Hepatocyte (in vitro differentiated cells): Measurements from ENCODE around the gene ATXN3. TPM values are rescaled to one million over a fixed set of nuclear protein-coding genes. Genes with fewer than 3 reads are reported as not detected.

Source experiments
- DNase-seq: peaks from one replicate; pipeline ENCODE4 v3.0.0-alpha.2; 2016; ENCODE audit warnings: low spot score
- H2AFZ ChIP-seq: fragments of 200-600 bp; sonication (generic); 2 replicates; pipeline ENCODE4 v1.6.0; 2016; ENCODE audit warnings: antibody characterized with exemption, mild to moderate bottlenecking
- H3K27ac ChIP-seq: fragments of 200-600 bp; sonication (generic); 2 replicates; pipeline ENCODE4 v1.5.1; 2016; ENCODE audit warnings: mild to moderate bottlenecking
- H3K27me3 ChIP-seq: fragments of 200-600 bp; sonication (generic); 2 replicates; pipeline ENCODE4 v1.6.1; 2016
- H3K36me3 ChIP-seq: fragments of 200-600 bp; sonication (generic); replicated peaks from 2 replicates; pipeline ENCODE4 v1.5.1; 2016; ENCODE audit warnings: low read depth; ENCODE audit not compliant: insufficient read depth
- H3K4me1 ChIP-seq: fragments of 200-600 bp; sonication (generic); 2 replicates; pipeline ENCODE4 v1.5.1; 2016; ENCODE audit warnings: mild to moderate bottlenecking, moderate library complexity; ENCODE audit not compliant: insufficient read depth
- H3K4me2 ChIP-seq: fragments of 200-600 bp; sonication (generic); 2 replicates; pipeline ENCODE4 v1.6.0; 2016
- H3K4me3 ChIP-seq: fragments of 200-600 bp; sonication (generic); 2 replicates; pipeline ENCODE4 v1.5.1; 2016; ENCODE audit warnings: mild to moderate bottlenecking
- H3K79me2 ChIP-seq: fragments of 200-600 bp; sonication (generic); 2 replicates; pipeline ENCODE4 v1.6.0; 2017; ENCODE audit warnings: mild to moderate bottlenecking
- H3K9me2 ChIP-seq: fragments of 200-600 bp; sonication (generic); replicated peaks from 2 replicates; pipeline ENCODE4 v1.6.0; 2017; ENCODE audit warnings: mild to moderate bottlenecking; ENCODE audit not compliant: insufficient read depth
- H3K9me3 ChIP-seq: fragments of 200-600 bp; sonication (generic); 2 replicates; pipeline ENCODE4 v1.5.1; 2016; ENCODE audit warnings: low read depth, mild to moderate bottlenecking
- H4K20me1 ChIP-seq: fragments of 200-600 bp; sonication (generic); 2 replicates; pipeline ENCODE4 v1.6.0; 2016; ENCODE audit warnings: mild to moderate bottlenecking; ENCODE audit not compliant: insufficient read depth, poor library complexity, severe bottlenecking
- CTCF ChIP-seq: fragments of 200-600 bp; sonication (generic); IDR thresholded peaks from 2 replicates; pipeline ENCODE4 v1.5.1; 2016; ENCODE audit warnings: antibody characterized with exemption, mild to moderate bottlenecking; ENCODE audit not compliant: poor library complexity
- EZH2 ChIP-seq: fragments of 200-600 bp; sonication (generic); IDR thresholded peaks from 2 replicates; pipeline ENCODE4 v1.6.1; 2016; ENCODE audit warnings: antibody characterized with exemption, mild to moderate bottlenecking, borderline replicate concordance
- EZH2phosphoT487 ChIP-seq: fragments of 200-600 bp; sonication (generic); IDR thresholded peaks from one replicate; pipeline ENCODE4 v1.6.1; 2018; ENCODE audit warnings: antibody characterized with exemption, mild to moderate bottlenecking, low read depth, moderate library complexity; ENCODE audit not compliant: unreplicated experiment, severe bottlenecking
- WGBS: methylation state at CpG from one replicate; pipeline ENCODE4 v1.1.6; 2016; ENCODE audit warnings: low lambda C conversion rate; ENCODE audit errors: missing lambda C conversion rate; 5-methylcytosine and 5-hydroxymethylcytosine counted together
- polyA plus RNA-seq: library from polyadenylated mRNA; unstranded; fragments of >200 nt; fragmentation: Nextera tagmentation; extraction: Ambion mirVana; gene quantifications from 2 replicates; pipeline ENCODE4 v1.2.1, GENCODE V29; 2016
- total RNA-seq: library from RNA; depleted of rRNA; stranded (reverse); fragments of >200 nt; gene quantifications from 2 replicates; pipeline ENCODE4 v1.2.3, GENCODE V29; 2014

Gene ATXN3
- total and polyA plus RNA-seq, 2 experiments from 2014 or later = 15.3 to 19.7 TPM

GRCh38 chr14:92093320-92093719, 13.1 kb downstream of the ATXN3 start:
- Histone ChIP-seq H3K79me2 (peaks cover 13% of the 10 kb centered on the region), H2AFZ (no peak overlapping the region), H3K27me3 (no peaks in the 10 kb centered on the region), H3K4me1 (no peaks in the 10 kb centered on the region), H3K36me3 (no peaks in the 10 kb centered on the region), H3K27ac (no peak overlapping the region), H3K9me3 (no peaks in the 10 kb centered on the region), H3K4me2 (no peak overlapping the region), H3K9me2 (no peaks in the 10 kb centered on the region), H3K4me3 (no peak overlapping the region), H4K20me1 (peaks cover 4% of the 10 kb centered on the region)
- 68% methylated on average over 1 of the region's 1 CpG for WGBS
- TF ChIP-seq CTCF = no peak
- no peak for TF ChIP-seq EZH2
- TF ChIP-seq EZH2phosphoT487 = no peak
- no peak for DNase-seq

- no peak overlapping the region for H3K4me2 ChIP-seq
- no peaks in the 10 kb centered on the region for H3K79me2 ChIP-seq
- H3K4me1 ChIP-seq = no peaks in the 10 kb centered on the region
- H3K27ac ChIP-seq = no peak overlapping the region
- H3K4me3 ChIP-seq = no peak overlapping the region
- no peaks in the 10 kb centered on the region for H3K9me2 ChIP-seq
- H4K20me1 ChIP-seq = no peaks in the 10 kb centered on the region
- no peaks in the 10 kb centered on the region for H3K36me3 ChIP-seq
- H3K9me3 ChIP-seq = no peaks in the 10 kb centered on the region
- TF ChIP-seq EZH2phosphoT487 (no peak), CTCF (no peak), EZH2 (no peak)
- no peak overlapping the region for H2AFZ ChIP-seq
- no peaks in the 10 kb centered on the region for H3K27me3 ChIP-seq
- no peak for DNase-seq
- 97% methylated on average over 5 of the region's 5 CpGs for WGBS
Measured at GRCh38 chr14:92088494-92088893, 17.9 kb downstream of the ATXN3 start.

GRCh38 chr14:92074555-92074954, 31.8 kb downstream of the ATXN3 start:
- H3K9me3 ChIP-seq = no peaks in the 10 kb centered on the region
- H3K27ac ChIP-seq = no peak overlapping the region
- no peaks in the 10 kb centered on the region for H4K20me1 ChIP-seq
- no peak overlapping the region for H3K4me3 ChIP-seq
- TF ChIP-seq EZH2phosphoT487 (no peak), CTCF (no peak), EZH2 (no peak)
- no peaks in the 10 kb centered on the region for H3K4me1 ChIP-seq
- H3K27me3 ChIP-seq = no peaks in the 10 kb centered on the region
- no peak for DNase-seq
- H3K36me3 ChIP-seq = no peaks in the 10 kb centered on the region
- no peak overlapping the region for H3K4me2 ChIP-seq
- H3K79me2 ChIP-seq = no peaks in the 10 kb centered on the region
- no peak overlapping the region for H2AFZ ChIP-seq
- H3K9me2 ChIP-seq = no peaks in the 10 kb centered on the region
